ENCODE measurements around the gene LRP1B.

The LRP1B gene

GRCh38 chr2:142131010-142131669 is at the start of gene LRP1B:
LRP1B (minus strand) TSS chr2:142131016; CDS start chr2:142130729, 287 bp downstream.
- no peak for DNase-seq

DNA sequence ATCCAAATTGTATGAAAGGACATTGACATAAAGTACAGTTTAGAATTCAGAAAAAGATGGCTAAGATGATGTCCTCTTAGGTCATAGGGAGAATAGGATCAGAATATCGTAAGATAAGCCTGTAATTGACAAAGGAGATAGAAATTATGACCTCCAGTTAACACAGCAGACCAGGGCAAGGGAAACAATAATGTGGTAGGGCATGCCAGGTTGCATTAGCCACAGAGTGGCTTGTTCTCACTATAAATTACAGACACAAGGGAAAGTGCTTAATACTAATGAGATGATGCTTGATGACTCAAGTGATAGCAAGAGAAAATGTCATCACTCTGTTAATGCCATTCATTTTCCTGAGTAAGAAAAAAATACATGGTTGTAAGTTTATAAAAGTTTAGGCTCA is 48.9 kb upstream of the LRP1B start:
- DNase-seq: no peak

- no peak for DNase-seq
Observed at GRCh38 chr2:142178604-142179003, 47.8 kb upstream of the LRP1B start.

DNA sequence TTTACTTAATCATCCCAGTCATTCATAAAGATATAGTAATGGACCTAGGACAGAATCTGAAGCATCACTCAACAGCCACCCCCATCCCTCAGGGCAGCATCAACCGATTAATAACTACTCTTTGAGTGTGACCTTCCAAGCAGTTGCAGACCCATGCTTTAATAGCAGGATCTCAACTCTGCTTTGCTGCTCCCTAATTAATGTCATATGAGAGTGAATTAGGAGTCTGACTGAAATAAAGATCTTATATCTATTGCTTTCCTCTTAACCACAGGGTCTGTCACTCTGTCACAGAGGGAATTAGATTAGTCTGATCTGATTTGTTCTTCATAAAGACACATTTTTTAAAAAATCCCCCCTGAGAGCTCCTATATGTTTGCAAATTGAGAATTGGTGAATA is 46.1 kb upstream of the LRP1B start:
- no peak for DNase-seq

- DNase-seq: no peak
Observed at GRCh38 chr2:142175813-142176338, 45.1 kb upstream of the LRP1B start.

- no peak for DNase-seq
Observed at GRCh38 chr2:142174176-142174575, 43.4 kb upstream of the LRP1B start.

- DNase-seq: no peak
Observed at GRCh38 chr2:142170847-142171246, 40.0 kb upstream of the LRP1B start.

GRCh38 chr2:142165790-142166189 is 35.0 kb upstream of the LRP1B start:
- no peak for DNase-seq

DNA sequence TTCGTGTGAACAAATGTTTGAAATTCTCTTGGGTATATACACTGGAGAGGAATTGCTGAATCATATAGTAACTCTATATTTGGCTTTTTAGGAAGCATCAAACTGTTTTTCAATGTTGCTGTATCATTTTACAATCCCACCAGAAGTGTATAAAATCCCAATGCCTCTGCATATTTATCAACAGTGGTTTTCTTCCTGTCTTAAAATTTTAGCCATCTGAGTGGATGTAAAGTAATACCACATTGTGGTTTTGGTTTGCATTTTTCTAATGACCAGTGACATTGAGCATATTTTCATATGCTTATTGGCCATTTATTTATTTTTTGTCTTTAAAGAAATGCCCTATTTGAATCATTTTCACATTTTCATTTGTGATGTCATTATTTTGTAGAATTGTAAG is 22.8 kb upstream of the LRP1B start:
- DNase-seq: no peak

DNA sequence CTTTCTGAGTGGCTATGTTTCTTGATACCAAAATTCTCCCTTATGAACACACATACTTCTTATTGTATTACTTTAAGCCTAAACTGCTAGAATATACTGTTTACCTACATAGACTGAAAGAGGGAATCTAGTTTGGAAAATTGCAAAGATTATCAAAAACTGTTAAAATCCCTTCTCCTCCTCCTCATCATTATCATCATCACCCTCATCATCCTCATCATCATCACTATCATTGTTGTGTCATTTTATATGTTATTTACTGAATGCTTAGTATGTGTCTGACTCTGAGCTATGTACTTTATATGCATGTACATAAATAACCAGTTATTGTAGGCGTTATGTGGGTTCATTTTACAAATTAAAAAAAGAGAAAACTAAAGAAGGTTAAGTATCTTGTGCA is 19.6 kb upstream of the LRP1B start:
- no peak for DNase-seq

GRCh38 chr2:142144547-142144946 is 13.7 kb upstream of the LRP1B start:
- DNase-seq: no peak

DNA sequence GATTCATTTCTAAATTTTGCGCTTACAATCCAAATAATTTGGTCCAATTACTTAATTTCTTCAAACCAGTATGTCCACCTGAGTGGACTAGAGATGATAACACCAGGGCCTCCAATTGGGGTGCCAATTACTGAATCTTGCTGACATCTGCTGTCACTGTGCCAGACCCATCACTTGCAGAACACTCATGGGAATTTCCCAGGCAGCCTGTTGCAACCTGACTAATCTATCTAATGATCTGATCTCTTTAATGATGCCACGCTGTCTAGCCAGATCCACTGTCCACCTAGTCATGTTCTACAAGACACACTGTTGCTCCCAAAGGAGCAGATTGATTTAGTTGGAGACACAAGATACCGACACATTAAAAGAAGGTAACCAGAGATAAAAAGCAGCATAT is 11.8 kb upstream of the LRP1B start:
- DNase-seq: no peak

DNA sequence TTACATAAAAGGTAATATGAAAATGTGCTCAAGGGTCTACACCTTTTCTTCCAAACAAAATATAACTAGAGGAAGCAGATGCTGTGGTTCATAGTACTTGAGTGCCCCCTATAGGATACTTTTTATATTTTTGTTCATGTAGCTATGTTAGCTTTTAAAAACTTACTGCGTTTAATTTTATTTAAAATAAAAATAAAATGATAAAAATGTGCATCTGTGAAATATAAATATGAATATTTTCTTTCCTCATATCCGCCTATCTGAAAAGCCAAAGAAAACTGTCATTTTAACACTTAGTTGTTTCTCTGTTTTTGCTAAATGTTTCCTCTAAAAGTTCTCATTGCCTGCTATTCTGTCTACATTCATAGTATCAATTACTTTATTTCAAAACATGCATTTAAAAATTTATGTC is 9.6 kb upstream of the LRP1B start:
- DNase-seq: no peak

DNA sequence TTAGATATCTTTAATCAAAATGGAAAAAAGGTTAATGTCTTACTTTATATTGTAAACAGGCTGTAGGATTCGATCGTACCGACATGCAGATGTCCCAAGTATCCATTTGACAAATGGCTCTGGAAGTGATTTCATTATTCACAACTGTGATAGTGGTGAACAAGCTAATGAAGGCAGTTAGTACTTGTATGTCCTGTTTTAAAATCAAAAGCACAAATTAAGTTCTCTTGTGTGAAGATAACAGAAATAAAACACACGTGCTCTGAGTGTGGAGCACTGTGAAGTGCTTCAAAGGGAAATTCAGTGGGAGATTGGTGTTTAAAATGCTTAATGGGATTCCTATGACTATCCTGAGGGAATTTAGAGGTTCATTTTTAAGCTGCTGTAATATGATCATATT is 8.6 kb upstream of the LRP1B start:
- DNase-seq: no peak

DNA sequence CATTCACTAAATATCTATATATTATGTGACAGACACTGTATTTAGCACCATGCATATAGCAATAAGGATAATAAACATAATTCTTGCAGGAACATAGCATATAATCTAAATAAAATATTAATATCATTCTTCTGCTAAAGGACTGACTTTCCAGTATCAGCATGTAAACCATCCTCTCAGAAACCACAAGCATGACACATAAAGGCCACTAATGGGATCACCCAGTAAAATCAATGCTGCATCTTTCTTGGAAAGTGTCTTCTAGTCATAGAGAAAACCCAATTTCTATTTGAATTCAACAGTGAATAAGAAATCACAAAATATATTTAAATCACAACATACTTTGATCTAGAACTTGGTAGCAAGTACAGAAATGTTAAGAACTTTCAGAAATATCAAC is 5.8 kb upstream of the LRP1B start:
- no peak for DNase-seq

- DNase-seq: no peak
Observed at GRCh38 chr2:142134911-142135310, 4.1 kb upstream of the LRP1B start.

DNA sequence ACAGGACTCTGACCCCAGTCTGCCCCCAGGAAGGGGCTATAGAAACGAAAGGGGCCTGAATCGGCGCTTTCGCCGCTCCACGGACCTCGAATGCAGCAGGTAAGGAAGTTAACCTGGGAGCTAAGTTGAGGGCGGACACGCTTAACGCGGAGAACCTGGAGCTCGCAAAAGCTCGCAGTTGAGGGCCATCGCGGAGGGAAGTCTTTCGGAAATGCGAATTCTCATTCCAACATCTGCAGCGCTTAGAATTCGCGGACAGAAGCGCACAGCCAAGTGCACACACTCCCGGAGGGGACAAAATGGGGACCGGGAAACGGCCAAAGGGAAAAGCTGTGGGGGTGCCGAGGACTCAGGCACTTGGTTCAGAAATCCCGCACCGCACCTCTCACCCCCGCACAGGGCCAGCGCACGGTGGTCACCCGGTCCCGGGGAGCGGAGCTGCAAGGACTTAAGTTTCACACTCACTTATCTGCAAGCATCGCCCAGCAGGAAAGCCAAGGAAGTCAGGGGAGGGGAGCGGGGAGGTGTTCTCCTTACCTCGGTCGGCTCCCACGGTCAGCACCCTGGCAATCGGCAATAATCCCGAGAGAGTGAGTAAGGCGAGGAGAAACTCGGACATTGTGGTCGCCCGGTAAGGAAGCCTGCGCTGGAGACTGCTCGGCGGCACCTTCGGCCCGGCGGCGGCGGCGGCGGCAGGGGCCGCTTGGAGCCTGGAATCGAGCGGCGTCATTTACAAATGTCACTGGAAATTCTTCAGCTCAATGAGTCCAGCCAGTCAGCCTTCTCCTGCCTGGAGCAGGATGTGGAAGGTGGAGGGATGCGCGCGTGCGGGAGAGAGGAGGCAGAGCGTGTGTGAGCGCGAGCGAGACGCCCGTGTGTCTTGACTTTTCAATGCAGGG is 456 bp downstream of the LRP1B start:
- no peak for DNase-seq

DNA sequence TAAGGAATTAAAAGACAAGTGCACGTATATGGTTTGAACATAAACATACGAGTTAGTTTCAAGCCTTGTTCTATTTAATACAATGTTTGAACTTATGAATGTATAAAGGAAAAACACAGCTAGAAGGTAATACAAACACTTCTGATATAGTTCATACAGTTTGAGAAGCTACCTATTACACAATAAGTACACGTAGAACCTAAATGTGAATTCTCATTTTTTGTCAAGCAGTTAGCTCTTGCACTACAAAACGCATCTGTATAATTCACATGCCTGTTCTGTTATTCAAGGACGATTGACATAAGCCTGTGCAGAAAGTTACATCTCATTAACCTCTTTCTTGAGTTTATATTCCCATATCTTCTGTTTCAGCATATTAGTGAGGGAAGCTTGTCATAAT is 2.7 kb downstream of the LRP1B start:
- no peak for DNase-seq

GRCh38 chr2:142127248-142127647 is 3.6 kb downstream of the LRP1B start:
- no peak for DNase-seq

DNA sequence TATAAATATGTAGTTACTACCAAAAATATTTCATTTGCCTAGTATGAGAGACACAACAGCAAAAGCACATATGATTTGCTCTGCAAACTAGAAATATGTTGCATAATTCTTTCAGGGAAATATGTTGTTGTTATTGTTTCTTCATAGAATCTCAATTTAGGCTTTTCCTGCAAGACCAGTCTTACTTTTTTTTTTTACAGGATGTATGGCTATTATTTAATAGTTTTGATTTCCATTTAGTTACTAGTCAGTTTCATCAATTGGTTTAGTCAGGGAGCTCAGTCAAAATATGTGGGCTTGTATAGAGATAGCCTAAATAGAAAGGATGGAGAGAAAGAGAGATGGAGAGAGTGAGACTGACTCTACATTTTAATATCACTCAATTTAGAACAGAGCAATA is 6.1 kb downstream of the LRP1B start:
- no peak for DNase-seq

DNA sequence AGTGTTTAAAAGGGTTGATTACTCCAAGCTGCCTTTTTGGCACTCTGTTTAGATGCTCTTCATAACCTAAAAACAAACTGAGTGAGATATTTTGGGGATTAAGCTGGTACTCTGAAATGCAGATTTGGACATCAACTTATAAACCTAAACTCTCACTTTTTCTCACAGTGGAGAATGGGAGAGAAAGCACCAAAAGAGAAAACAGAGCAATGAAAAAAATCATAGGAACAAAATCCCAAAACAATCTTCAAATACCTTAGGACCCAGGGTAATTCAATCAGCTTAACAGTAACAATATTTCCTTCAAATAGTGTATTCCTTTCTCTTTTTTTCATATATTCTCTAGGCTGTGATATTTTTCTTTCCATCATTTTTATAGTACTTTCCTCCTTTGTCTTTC is 11.5 kb downstream of the LRP1B start:
- no peak for DNase-seq

DNA sequence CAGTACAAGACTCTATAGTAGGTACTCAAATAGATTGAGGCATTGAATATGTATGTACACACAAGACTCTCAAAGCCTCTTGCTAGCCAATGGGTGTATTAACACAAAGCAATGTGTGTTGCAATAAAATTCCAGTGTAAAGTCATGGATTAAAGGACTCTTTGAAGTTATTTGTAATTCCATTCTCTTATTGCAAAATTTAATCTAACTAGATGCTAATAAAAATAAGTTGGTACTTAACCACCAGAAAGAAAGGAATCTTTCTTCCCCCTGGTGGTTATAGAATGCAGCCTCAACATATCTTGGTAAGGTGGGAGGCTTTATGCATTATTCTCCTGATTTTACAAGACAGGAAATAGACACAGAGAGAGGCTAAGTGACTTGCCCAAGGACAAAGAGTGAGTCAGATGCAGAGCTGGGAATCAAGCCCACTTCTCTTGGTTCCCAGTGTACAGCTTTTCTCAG is 18.0 kb downstream of the LRP1B start:
- DNase-seq: no peak

GRCh38 chr2:142104134-142104758 is 26.6 kb downstream of the LRP1B start:
- DNase-seq: no peak

GRCh38 chr2:142100970-142101369 is 29.8 kb downstream of the LRP1B start:
- DNase-seq: no peak
